DND-41 (cell line): ENCODE results near the gene SIRT7.

Source experiments
- CTCF ChIP-seq: IDR thresholded peaks from 2 replicates; pipeline ENCODE4 v1.5.1; 2012; ENCODE audit warnings: borderline replicate concordance, low read length, moderate library complexity, mild to moderate bottlenecking; ENCODE audit not compliant: poor library complexity, severe bottlenecking; ENCODE audit errors: extremely low read depth
- EZH2 ChIP-seq: IDR thresholded peaks from 3 replicates; pipeline ENCODE4 v1.6.1; 2012; ENCODE audit warnings: borderline replicate concordance, low read depth, mild to moderate bottlenecking, moderate library complexity, low read length, inconsistent platforms; ENCODE audit not compliant: severe bottlenecking

GRCh38 chr17:81898029-81898866 is 19.7 kb downstream of the SIRT7 start:
- TF ChIP-seq CTCF (no peak), EZH2 (no peak)
